GM18909 (cell line): Measurements from ENCODE around the gene ENKD1.
"Not testable (repeated sequence)": the region's sequence is repeated elsewhere in the genome, so short reads cannot be mapped to it uniquely, and the experiment has no call there.

Source experiments
- ATAC-seq: cut with Tn5 transposase; IDR thresholded peaks from one replicate; pipeline ENCODE4 v1.9.1; 2021; ENCODE audit warnings: mild to moderate bottlenecking; ENCODE audit not compliant: unreplicated experiment, poor library complexity

ENKD1 gene, protein sequence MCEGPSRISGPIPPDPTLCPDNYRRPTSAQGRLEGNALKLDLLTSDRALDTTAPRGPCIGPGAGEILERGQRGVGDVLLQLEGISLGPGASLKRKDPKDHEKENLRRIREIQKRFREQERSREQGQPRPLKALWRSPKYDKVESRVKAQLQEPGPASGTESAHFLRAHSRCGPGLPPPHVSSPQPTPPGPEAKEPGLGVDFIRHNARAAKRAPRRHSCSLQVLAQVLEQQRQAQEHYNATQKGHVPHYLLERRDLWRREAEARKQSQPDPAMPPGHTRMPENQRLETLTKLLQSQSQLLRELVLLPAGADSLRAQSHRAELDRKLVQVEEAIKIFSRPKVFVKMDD

DNA sequence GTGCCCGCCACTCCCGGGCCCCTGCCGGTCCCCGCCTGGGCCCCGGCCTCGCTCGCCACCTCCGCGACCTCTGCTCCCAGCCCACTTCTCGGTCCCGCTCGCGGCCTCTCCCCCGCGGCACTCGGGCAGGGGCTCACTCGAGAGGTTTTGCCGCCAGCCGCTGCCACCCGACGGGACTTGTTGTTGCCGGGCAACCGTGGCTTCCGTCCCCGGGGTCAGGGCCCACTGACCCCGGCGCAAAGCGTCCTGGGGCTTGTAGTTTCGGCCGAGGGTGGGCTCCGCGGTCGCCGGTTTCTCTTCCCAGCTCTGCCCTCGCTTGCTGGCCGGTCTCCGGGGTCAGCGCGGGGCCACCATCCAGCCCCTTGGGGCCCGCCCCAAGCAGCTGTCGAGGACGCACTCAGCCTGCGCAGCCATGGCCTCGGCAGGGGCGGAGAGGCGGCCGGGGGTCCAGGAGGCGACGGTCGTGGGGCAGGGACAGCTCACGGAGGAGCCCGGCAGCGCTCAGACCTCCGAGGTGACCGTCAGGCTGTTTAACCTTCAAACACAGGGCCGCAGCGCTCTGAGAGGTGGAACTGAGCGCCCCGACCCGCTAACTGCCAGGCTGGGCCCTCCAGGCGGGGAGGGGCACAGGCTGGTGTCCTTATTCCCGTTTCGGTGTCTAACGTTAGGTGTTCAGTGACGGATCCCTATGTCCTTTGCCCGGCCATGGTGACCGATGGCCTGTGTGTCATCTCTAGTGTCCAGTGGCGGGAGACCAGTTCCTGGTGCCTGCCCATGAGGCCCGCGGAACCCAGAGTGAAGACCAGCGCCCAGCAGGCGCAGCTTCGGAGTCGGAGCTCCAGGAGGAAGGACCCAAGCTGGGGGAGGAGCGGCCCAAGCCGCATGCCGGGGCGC lies at the start of gene ENKD1, which contains the start of gene C16orf86:
TSS of gene ENKD1 (minus strand) at position 192 of the 894 bp plus-strand sequence. CDS start 308 bp downstream, outside the sequence.
TSS of gene C16orf86 (plus strand) at position 256 of the 894 bp plus-strand sequence. CDS start at position 413, 157 bp downstream.
- peak; percentile 61 for ATAC-seq

DNA sequence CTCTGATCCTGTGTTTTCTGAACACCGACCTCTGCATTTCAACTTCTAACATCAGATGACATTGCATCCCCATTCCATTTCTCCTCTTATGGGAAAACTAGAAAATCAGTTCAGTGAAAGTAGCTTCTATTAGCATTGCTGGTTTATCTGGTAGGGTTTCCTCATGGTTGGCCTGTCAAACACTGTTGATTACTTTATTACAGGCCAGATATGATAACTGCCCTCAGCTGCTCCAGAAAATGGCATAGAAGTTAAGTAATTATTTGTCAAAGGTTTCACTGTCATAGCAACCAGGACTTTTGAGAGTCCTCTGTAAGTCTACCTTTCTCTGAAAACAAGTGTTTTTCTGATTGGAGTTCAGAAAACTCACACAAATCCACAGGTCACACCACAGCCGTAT lies 49.5 kb upstream of the ENKD1 start:
- no peak for ATAC-seq

DNA sequence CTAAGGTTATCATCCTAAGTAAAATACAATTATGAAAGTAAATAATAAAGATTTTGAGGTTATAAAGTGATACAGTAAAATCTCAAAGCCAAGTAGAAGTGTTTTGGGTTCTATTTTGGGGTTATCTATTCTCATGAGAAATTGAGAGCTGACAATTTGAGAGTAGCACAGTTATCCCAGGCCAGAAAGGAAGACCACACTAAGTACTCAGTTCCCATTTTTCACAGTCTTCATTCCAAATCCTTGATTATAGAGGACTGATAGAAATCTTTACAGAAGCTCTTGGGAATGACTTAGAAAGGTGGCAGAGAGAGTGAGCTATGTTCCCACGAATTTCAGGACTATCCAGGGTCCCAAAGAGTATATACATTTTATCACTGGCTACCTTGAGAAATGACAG lies 48.0 kb upstream of the ENKD1 start:
- ATAC-seq, result no peak

DNA sequence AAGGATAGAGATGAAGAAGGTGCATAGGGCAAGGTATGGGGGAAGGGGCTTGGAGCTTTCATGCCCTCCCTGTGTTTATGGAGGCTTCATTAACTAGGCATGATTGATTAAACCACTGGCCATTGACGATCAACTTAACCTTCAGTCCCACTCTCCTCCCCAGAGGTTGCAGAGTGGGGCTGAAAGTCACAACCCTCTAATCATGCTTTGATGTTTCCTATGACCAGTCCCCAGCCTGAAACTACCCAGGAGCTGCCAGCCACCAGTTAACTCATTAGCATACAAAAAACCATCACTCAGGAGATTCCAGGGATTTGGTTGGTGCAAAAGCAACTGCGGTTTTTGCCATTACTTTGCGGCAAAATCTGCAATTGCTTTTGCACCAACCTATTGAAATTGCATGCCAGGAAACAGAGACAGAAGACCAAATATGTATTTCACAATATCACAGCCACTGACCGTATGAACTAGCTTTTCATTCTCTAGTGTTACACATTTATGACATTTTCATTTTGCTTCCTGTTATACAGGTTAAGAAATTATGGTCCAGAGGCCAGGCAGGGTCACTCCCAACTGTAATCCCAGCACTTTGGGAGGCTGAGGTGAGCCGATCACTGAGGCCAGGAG lies 47.2 kb upstream of the ENKD1 start:
- no peak for ATAC-seq

DNA sequence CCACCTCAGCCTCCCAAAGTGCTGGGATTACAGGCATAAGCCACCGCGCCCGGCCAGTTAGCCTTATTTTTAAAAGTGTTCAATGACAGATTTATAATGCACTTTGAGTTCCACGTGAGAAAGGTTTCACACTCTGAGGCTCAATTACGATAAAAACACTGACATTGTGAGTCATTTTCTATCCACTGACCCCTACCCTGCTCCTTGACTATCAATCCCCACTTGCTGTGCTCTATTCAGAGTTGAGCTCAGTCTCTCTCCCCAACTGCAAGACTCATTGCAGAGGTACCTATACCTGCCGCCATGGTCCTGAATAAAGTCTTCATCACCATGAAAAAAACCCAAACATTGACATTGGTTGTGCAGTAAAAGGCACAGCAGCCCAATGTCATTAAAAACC lies 44.1 kb upstream of the ENKD1 start:
- no peak for ATAC-seq

DNA sequence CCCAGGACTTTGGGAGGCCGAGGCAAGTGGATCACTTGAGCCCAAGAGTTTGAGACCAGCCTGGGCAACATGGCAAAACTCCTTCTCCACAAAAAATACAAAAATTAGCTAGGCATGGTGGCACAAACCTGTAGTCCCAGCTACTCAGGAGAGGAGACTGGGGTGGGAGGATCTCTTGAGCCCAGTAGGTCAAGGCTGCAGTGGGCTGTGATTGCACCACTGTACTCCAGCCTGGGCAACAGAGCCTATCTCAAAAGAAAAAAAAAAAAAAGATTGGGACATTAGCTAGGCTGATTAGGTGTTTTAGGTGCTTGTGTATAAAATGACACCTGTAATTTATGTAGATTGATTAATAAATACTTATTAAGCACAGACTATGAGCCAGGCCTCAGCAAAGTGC lies 42.5 kb upstream of the ENKD1 start:
- ATAC-seq, result no peak

DNA sequence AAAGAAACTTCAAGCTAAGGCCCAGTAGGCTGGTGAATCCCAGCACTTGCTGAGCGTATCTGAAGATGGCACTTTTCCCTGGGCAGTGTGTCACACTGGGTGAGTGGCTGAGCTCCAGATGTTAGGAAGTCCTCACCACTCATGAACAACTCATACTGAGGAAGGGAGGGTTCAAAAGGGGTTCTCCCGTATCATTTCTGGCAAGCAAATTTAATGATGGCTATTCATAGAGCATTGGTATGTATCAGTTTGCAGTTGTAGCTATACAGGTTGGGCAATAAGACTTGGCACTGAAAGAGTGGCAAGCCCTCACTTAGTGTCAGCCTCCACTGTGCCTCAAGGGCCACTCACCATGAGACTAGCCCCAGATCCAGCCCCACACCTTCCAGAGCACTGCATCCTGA lies 41.8 kb upstream of the ENKD1 start:
- ATAC-seq, result no peak

DNA sequence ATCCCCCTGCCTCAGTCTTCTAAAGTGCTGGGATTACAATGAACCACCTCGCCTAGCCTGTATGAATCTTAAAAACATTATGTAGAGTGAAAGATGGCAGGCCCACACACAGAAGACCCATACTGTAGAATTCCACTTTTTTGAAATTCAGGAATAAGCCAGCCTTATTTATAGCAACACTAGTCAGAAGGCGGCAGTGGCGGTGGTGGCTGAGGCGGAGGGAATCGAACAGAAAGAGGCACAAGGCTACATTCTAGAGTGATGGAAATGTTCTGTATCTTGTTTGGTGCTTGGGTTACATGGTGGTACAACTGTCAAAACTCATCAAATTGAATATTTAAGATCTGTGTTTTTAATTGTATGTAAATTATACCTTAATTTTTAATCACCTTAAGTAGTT lies 41.2 kb upstream of the ENKD1 start:
- no peak for ATAC-seq

DNA sequence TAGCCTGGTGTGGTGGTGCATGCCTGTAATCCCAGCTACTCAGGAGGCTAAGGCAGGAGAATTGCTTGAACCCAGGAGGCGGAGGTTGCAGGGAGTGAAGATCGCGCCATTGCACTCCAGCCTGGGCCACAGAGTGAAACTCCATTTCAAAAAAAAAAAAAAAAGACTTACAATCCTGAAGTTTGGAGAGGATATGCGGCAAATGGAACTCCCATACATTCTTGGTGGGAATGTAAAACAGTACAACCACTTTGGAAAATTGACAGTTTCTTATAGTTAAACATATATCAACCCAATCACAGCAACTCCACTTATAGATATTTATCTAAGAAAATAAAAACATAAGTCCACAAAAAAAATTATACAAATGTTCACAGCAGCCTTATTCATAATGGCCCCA lies 40.7 kb upstream of the ENKD1 start:
- ATAC-seq, result no peak

DNA sequence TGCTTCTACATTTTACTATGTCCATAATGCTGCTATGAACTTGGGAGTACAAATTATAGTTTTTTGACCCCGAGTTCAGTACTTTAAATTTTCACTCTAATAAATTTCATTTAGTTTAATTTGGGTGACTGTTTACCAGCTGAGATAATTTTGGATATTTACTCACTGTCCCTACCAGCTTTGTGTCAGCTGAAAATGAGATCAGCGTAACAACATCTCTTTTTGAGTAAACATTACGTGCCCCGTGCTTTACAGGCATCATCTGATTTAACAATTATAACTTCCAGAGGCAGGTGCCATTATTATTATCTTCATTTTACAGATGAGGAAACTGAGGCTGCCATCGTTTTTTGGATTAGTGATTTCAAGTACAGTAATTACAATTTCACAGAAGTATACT lies 37.6 kb upstream of the ENKD1 start:
- ATAC-seq, result no peak

DNA sequence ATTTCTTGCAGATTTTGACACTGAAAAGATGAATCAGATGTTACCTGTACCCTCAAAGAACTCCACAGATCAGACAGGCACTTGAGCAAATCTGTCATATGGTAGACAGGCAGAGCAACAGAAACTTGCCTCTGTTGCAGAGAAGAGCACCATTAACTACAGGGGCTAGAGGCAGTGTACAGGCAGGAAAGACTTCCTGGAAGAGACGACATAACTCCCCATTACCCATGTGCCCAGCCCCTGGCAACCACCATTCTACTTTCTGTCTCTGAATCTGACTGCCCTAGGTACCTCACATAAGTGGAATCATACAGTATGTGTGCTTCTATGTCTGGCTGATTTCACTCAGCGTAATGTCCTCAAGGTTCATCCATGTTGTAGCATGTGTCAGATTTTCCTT lies 37.1 kb upstream of the ENKD1 start:
- no peak for ATAC-seq

DNA sequence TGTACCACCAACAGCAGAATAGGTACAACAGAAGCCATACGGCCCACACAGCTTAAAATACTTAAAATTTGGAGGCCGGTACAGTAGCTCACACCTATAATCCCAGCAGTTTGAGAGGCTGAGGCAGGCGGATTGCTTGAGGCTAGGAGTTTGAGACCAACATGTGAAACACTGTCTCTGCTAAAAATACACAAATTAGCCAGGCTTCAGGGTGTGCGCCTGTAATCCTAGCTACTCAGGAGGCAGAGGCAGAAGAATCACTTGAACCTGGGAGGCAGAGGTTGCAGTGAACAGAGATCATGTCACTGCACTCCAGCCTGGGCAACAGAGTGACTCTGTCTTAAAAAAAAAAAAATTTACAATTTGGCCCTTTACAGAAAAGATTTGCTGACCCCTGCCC lies 35.6 kb upstream of the ENKD1 start:
- ATAC-seq, result no peak

DNA sequence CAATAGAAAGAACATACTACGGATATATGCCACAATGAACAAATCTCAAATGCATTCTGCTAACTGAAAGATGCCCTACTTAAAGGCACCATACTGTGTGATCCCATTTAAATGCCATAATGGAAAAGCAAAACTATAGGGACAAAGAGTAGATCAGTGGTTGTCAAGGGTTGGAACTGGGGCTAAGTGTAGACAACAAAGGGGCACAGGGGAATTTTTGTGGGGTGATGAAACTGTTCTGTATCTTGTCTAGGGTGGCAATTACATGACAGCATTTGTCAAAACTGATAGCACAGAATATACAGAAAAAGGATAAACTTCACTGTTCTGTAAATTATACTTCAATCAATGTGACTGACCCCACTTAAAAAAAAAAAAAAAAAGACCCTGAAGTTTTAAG lies 34.9 kb upstream of the ENKD1 start:
- ATAC-seq, result no peak

DNA sequence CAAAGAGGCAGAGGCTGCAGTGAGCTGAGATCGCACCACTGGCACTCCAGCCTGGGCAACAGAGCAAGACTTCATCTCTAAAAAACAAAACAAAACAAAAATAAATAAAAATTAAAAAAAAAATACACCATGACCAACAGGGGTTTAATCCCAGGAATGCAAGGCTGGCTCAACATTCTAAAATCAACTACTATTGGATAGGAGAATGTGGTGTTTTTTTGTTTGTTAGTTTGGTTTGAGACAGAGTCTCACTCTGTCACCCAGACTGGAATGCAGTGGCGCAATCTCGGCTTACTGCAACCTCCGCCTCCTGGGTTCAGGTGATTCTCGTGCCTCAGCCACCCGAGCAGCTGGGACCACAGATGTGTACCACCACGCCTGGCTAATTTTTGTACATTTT lies 32.7 kb upstream of the ENKD1 start:
- ATAC-seq, result no peak

DNA sequence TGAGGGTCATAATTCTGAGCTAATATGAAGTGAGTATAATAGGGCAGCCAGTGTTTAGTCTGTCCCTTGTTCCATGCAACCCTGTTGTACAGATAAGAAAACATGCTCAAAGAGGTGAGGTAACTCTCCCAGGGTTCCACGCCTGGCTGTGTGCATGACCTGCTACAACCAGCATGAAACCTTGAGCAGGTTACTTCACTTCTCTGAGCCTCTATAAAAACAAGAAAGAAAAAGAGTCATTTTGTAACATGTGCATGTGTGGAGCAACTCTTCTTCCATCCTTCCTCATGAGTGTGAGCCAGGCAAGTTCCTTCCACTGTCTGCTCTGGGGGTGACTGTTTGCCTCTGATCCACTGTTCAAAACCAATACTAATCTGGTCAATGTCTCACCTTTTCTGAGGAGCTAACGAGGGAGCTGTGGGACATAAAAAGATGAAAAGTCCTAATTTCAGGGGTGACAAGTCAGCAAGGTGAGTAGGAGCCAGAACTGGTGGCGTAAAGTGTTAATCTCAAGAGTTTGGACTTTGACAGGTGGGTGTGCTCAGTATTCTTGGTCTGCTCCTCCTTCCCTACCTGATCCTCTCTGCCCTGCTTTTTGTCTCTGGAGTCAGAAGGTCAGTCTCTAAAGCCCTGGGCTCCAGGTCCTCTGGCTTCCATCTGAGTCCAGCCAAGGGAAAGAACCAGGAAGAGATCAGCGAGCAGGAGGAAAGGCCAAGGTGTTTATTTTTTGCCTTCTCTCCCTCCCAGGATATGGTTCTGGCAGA lies 31.1 kb upstream of the ENKD1 start:
- ATAC-seq, result no peak

DNA sequence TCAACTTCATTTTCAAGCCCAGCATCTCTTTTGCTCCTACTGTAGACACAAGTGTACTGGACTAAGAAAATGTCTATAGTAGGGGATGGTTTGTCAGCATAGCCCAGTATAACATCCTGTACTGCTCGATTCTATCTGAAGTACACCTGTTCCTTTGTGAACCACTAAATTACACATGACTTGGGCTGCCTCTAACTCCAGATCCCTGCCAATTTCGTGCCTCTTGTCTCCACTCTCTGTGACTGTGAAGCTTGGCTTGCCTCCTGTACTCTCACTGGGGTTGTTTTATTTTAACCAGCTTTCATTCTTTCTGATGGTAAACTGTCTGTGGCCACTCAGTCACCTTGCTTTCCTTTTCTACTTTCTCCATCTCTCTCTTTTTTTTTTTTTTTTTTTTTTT lies 28.1 kb upstream of the ENKD1 start:
- ATAC-seq, result no peak

DNA sequence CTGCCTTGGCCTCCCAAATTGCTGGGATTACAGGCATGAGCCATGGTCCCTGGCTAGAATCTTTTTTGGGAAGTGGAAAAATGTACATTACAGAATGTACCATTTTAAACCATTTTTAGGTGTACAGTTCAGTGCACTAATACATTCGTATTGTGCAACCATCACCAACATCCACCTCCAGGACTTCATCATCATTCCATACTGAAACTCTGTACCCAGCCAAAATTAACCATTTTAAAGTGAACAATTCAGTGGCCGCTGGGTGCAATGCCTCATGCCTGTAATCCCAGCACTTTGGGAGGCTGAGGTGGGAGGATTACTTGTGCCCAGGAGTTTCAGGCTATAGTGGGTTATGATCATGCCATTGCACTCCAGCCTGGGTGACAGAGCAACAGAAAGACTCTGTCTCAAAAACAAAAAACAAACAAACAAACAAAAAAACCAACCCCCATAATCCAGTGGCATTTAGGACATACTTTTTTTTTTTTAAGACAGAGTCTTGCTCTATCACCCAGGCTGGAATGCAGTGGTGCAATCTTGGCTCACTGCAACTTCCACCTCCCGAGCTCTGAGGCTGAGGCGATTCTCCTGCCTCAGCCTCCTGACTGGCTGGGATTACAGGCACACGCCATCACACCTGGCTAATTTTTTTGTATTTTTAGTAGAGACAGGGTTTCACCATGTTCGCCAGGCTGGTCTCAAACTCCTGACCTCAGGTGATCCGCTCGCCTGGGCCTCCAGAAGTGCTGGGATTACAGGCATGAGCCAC lies 27.2 kb upstream of the ENKD1 start:
- ATAC-seq, result not testable (repeated sequence)

DNA sequence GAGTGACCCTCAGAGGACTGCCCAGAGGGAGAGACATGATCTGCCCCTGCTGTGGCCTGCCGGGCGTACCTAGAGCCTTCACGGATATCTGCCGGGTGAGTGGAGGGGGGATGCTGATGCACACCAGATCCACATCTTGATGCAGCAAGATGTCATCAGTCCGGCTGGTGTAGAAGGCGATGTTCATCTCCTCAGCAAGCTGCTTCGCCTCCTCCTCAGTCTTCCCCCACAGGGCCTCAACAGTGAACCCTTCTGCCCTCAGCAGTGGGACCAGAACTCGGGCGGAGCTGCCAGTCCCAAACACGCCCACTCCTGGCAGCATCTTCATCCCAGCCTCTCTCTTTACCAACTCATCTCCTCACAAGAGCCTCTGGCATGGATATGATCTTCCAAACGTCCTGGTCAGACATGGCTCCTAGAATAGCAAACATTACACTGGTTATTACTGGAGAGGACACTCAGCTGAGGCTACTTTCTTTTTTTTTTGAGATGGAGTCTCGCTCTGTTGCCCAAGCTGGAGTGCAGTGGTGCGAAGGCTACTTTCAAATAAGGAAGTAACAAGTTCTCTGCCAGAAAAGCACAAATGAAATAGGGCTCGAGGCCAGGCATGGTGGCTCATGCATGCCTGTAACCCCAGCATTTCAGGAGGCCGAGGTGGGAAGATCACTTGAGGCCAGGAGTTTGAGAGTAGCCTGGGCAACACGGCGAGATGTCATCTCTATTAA lies 19.0 kb upstream of the ENKD1 start:
- ATAC-seq, result no peak

DNA sequence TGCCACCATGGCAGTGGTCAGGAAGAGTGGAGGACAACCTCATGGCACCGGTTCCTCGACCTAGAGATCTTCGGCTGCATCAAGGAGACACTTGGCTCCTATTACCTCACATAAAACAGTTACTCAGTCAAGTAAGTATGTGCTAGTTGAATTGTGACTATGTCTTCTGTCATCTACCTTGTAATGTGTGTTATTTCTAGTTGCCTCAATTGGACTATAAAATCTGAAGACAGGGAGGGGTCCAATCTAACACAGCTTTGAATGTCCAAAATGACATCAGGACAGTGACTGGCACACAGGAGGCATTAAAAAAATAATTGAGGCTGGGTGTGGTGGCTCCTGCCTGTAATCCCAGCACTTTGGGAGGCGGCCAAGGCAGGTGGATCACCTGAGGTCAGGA lies 17.2 kb upstream of the ENKD1 start:
- no peak for ATAC-seq
